SK-N-SH (cell line): Measurements from ENCODE around the gene LHFPL6. TPM values are rescaled to one million over a fixed set of nuclear protein-coding genes. Genes with fewer than 3 reads are reported as not detected.

Experiments
- CTCF ChIA-PET: fragments of 300-600, 350-600 bp; formaldehyde crosslinking; extraction: SDS; loops from one replicate; lab custom pipeline; 2021; lab: Yijun Ruan, JAX
- POLR2A ChIA-PET: fragments of 350-600 bp; sonication (Branson Sonifier 250); formaldehyde crosslinking; extraction: SDS; loops from one replicate; lab custom pipeline; 2020; ENCODE audit warnings: antibody characterized with exemption, inconsistent platforms; lab: Yijun Ruan, JAX
- DNase-seq: peaks from one replicate; pipeline ENCODE4 v3.0.0; 2012
- H2AFZ ChIP-seq: fragments of 200-600 bp; sonication (generic); 2 replicates; pipeline ENCODE4 v1.8.1; 2016; ENCODE audit warnings: antibody characterized with exemption, mild to moderate bottlenecking, low read depth
- H3F3A ChIP-seq: fragments of 200-600 bp; sonication (generic); replicated peaks from 2 replicates; pipeline ENCODE3; 2016; ENCODE audit warnings: antibody characterized with exemption, mild to moderate bottlenecking; ENCODE audit not compliant: insufficient read depth
- H3K27ac ChIP-seq, 2 experiments: fragments of 200-500 bp in 1 of 2; fragments of 200-600 bp in 1 of 2; sonication (Bioruptor generic) in 1 of 2; sonication (generic), shearing (Covaris generic) in 1 of 2; 2 replicates each; pipeline versions ENCODE4 v1.5.1 to v1.6.1; 2014 to 2016; ENCODE audit warnings: low read depth in 2 of 2, inconsistent platforms in 1 of 2, low read length in 1 of 2, mild to moderate bottlenecking in 1 of 2, mixed read lengths in 1 of 2
- H3K27me3 ChIP-seq: fragments of 200-600 bp; sonication (generic), shearing (Covaris generic); 2 replicates; pipeline ENCODE4 v1.6.1; 2016; ENCODE audit warnings: mixed run types; ENCODE audit not compliant: insufficient read depth
- H3K36me3 ChIP-seq, 2 experiments: fragments of 200-500 bp in 1 of 2; fragments of 200-600 bp in 1 of 2; sonication (Bioruptor generic) in 1 of 2; sonication (generic) in 1 of 2; replicated peaks in 1 of 2; 2 replicates each; pipeline versions ENCODE3 to v1.5.1; 2014 to 2016; ENCODE audit warnings: low read length in 1 of 2, mild to moderate bottlenecking in 1 of 2; ENCODE audit not compliant: insufficient read depth in 2 of 2, control insufficient read depth in 1 of 2
- H3K4me1 ChIP-seq, 2 experiments: fragments of 200-500 bp in 1 of 2; fragments of 200-600 bp in 1 of 2; sonication (Bioruptor generic) in 1 of 2; sonication (generic), shearing (Covaris generic) in 1 of 2; 2 replicates each; pipeline versions ENCODE4 v1.5.1 to v1.6.1; 2014 to 2016; ENCODE audit warnings: low read depth in 1 of 2, low read length in 1 of 2, mixed run types in 1 of 2; ENCODE audit not compliant: insufficient read depth in 2 of 2, control insufficient read depth in 1 of 2
- H3K4me2 ChIP-seq: fragments of 200-600 bp; sonication (generic), shearing (Covaris generic); 2 replicates; pipeline ENCODE4 v1.6.1; 2017; ENCODE audit warnings: mixed run types
- H3K4me3 ChIP-seq, 2 experiments: fragments of 200-500 bp in 1 of 2; fragments of 200-600 bp in 1 of 2; sonication (Bioruptor generic) in 1 of 2; sonication (generic), shearing (Covaris generic) in 1 of 2; 2 replicates each; pipeline versions ENCODE4 v1.5.1 to v1.8.1; 2014 to 2016; ENCODE audit warnings: low read depth in 2 of 2, inconsistent platforms in 1 of 2, low read length in 1 of 2, mild to moderate bottlenecking in 1 of 2, mixed read lengths in 1 of 2, moderate library complexity in 1 of 2
- H3K79me2 ChIP-seq: fragments of 200-600 bp; sonication (generic); 2 replicates; pipeline ENCODE4 v1.8.1; 2017; ENCODE audit warnings: mild to moderate bottlenecking; ENCODE audit not compliant: insufficient read depth
- H3K9ac ChIP-seq: fragments of 200-600 bp; sonication (generic); 2 replicates; pipeline ENCODE4 v1.6.1; 2017; ENCODE audit warnings: mixed run types
- H3K9me2 ChIP-seq: fragments of 200-600 bp; sonication (generic); 2 replicates; pipeline ENCODE4 v1.6.1; 2017; ENCODE audit warnings: mixed run types
- H3K9me3 ChIP-seq: fragments of 200-600 bp; sonication (generic); 2 replicates; pipeline ENCODE4 v1.6.1; 2017; ENCODE audit warnings: mixed run types, mild to moderate bottlenecking, moderate library complexity
- H4K20me1 ChIP-seq: fragments of 200-600 bp; sonication (generic); 2 replicates; pipeline ENCODE4 v1.6.1; 2017; ENCODE audit warnings: mild to moderate bottlenecking, mixed run types; ENCODE audit not compliant: insufficient read depth
- ELF1 ChIP-seq: IDR thresholded peaks from 2 replicates; pipeline ENCODE4 v1.4.0; 2012
- FOSL2 ChIP-seq: IDR thresholded peaks from 2 replicates; pipeline ENCODE4 v1.4.0; 2012; ENCODE audit warnings: low read depth, mild to moderate bottlenecking, moderate library complexity, borderline replicate concordance
- FOXJ3 ChIP-seq: sonication (generic); formaldehyde crosslinking; IDR thresholded peaks from 2 replicates; pipeline ENCODE4 v1.5.1; 2020; ENCODE audit warnings: mild to moderate bottlenecking, missing genetic modification reagents
- FOXM1 ChIP-seq: IDR thresholded peaks from 2 replicates; pipeline ENCODE4 v1.4.0; 2012; ENCODE audit warnings: low read depth, mild to moderate bottlenecking
- JUND ChIP-seq: IDR thresholded peaks from 2 replicates; pipeline ENCODE4 v1.4.0; 2012
- MXI1 ChIP-seq: IDR thresholded peaks from 2 replicates; pipeline ENCODE4 v1.6.1; 2012; ENCODE audit warnings: mild to moderate bottlenecking, low read depth, low read length, improper control_type of control experiment
- NRF1 ChIP-seq: IDR thresholded peaks from 2 replicates; pipeline ENCODE4 v1.6.1; 2012; ENCODE audit warnings: low read depth, mild to moderate bottlenecking, low read length
- TAF1 ChIP-seq: IDR thresholded peaks from 2 replicates; pipeline ENCODE4 v1.6.1; 2012; ENCODE audit warnings: low read depth, mild to moderate bottlenecking, low read length, moderate library complexity, borderline replicate concordance
- TCF12 ChIP-seq: IDR thresholded peaks from 2 replicates; pipeline ENCODE4 v1.4.0; 2012
- WGBS: methylation state at CpG from one replicate; pipeline ENCODE4 v1.1.6; 2017; ENCODE audit warnings: low lambda C conversion rate; 5-methylcytosine and 5-hydroxymethylcytosine counted together
- polyA plus RNA-seq, 3 experiments: library from polyadenylated mRNA; depleted of rRNA; stranded (reverse); fragments of >200 nt; gene quantifications; 2 replicates each; pipeline ENCODE4 v1.2.3, GENCODE V29; 2012
- TF ChIP-seq, protein P1 (sequence below): IDR thresholded peaks from 2 replicates; pipeline ENCODE4 v1.4.0; 2012; ENCODE audit warnings: low read depth, borderline replicate concordance
- TF ChIP-seq, protein P2 (sequence below): IDR thresholded peaks from 2 replicates; pipeline ENCODE4 v1.4.0; 2012; ENCODE audit warnings: low read depth, borderline replicate concordance
- TF ChIP-seq, protein P3 (sequence below): IDR thresholded peaks from 2 replicates; pipeline ENCODE4 v1.4.0; 2012; ENCODE audit warnings: low read depth

Gene LHFPL6
- polyA plus RNA-seq, 1 of the 3 experiments (the other 2 are of a cell fraction), result 22.2 TPM

DNA sequence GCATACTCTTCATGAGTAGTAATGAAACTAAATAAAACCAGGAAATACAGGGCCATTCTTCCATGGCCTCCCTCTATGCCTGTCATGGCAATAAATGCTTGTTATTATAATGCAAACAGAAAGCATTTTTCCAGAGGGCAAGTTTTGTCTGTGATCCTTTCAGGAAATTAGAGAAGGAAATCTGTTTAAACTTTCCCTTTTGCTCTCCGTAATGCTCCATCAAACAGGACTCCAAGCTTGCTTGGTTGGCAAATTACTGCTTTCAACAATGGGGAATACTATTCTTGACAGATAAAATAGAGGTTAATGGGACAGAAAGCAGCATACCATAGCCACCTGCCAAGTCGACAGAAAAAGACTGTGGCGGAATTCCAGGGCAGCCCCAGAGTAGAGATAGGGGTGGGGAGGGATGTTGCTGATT, 252.5 kb downstream of the LHFPL6 start:
- H2AFZ ChIP-seq, result no peak overlapping the region
- ChIA-PET CTCF (no interaction called here), POLR2A (no interaction called here)
- no peak overlapping the region for H3K27ac ChIP-seq
- H3K27me3 ChIP-seq, result no peaks in the 10 kb centered on the region
- H4K20me1 ChIP-seq, result no peaks in the 10 kb centered on the region
- 0 out of 2 replicates have a peak overlapping the region, but pooled peaks have one; percentile 1 for H3K4me2 ChIP-seq
- no peak for DNase-seq
- no peaks in the 10 kb centered on the region for H3F3A ChIP-seq
- H3K79me2 ChIP-seq, result no peaks in the 10 kb centered on the region
- no peaks in the 10 kb centered on the region for H3K9me2 ChIP-seq
- H3K4me3 ChIP-seq, result no peak overlapping the region
- H3K9me3 ChIP-seq, result no peaks in the 10 kb centered on the region
- H3K9ac ChIP-seq, result no peak overlapping the region
- 67% methylated on average over 3 of the region's 3 CpGs for WGBS
- peaks cover 2 to 6% of the 10 kb centered on the region in 2 experiments; a peak in 2 of 4 replicates for H3K4me1 ChIP-seq
- H3K36me3 ChIP-seq, result no peaks in the 10 kb centered on the region
- TF ChIP-seq, protein P1, sequence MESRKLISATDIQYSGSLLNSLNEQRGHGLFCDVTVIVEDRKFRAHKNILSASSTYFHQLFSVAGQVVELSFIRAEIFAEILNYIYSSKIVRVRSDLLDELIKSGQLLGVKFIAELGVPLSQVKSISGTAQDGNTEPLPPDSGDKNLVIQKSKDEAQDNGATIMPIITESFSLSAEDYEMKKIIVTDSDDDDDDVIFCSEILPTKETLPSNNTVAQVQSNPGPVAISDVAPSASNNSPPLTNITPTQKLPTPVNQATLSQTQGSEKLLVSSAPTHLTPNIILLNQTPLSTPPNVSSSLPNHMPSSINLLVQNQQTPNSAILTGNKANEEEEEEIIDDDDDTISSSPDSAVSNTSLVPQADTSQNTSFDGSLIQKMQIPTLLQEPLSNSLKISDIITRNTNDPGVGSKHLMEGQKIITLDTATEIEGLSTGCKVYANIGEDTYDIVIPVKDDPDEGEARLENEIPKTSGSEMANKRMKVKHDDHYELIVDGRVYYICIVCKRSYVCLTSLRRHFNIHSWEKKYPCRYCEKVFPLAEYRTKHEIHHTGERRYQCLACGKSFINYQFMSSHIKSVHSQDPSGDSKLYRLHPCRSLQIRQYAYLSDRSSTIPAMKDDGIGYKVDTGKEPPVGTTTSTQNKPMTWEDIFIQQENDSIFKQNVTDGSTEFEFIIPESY, result no peak
- TF ChIP-seq, all 33 proteins: peak for 0

DNA sequence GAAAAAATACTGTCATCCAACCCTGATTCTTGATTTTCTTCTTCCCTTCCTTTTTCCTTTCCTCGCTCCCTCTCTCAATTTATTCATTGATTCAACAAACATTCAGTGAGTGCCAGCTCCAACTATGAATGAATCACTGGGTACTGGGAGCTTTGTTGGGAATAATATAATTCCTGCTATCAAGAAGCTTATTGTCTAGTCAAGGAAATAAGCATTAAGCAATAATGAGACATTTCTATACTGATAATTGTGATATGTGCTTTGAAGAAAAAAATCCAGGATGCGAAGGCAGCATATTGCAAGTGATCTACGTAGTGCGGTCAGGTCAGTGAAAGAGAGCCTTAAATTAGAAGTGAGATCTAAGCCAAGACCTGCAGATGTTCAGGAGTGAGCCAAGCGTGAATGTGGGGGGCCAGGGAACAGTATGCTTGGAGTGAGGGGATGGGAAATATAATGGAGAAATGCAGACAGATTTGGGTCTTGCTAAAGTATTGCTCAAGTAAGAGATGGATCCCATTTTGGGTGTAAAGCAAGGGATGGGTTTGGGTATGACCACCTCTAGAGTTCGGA, 253.5 kb downstream of the LHFPL6 start:
- 79% methylated on average over 6 of the region's 6 CpGs for WGBS
- H3K9me2 ChIP-seq, result no peaks in the 10 kb centered on the region

More for the DNA sequence above, 253.5 kb downstream of the LHFPL6 start:
- Histone ChIP-seq H3K4me2 (no peak overlapping the region), H2AFZ (no peak overlapping the region), H3K27me3 (no peaks in the 10 kb centered on the region), H3K9ac (no peak overlapping the region), H3K36me3 (no peaks in the 10 kb centered on the region), H3K27ac (no peak overlapping the region), H3K79me2 (no peaks in the 10 kb centered on the region), H4K20me1 (no peaks in the 10 kb centered on the region), H3K9me3 (no peaks in the 10 kb centered on the region), H3K4me3 (no peak overlapping the region), H3K4me1 (peaks cover 2 to 6% of the 10 kb centered on the region in 2 experiments; a peak in 2 of 4 replicates), H3F3A (no peaks in the 10 kb centered on the region)
- no peak for DNase-seq
- TF ChIP-seq FOXM1, result no peak
- no peak for TF ChIP-seq FOSL2
- TF ChIP-seq, protein P1, result no peak
- TF ChIP-seq JUND, result no peak
- no peak for TF ChIP-seq ELF1
- no peak for TF ChIP-seq TAF1
- no peak for TF ChIP-seq TCF12
- TF ChIP-seq, protein P2, sequence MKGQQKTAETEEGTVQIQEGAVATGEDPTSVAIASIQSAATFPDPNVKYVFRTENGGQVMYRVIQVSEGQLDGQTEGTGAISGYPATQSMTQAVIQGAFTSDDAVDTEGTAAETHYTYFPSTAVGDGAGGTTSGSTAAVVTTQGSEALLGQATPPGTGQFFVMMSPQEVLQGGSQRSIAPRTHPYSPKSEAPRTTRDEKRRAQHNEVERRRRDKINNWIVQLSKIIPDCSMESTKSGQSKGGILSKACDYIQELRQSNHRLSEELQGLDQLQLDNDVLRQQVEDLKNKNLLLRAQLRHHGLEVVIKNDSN, result no peak
- TF ChIP-seq FOXJ3 (CRISPR knock-in tag), result no peak
- TF ChIP-seq NRF1, result no peak
- TF ChIP-seq, protein P3, sequence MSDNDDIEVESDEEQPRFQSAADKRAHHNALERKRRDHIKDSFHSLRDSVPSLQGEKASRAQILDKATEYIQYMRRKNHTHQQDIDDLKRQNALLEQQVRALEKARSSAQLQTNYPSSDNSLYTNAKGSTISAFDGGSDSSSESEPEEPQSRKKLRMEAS, result no peak
- no peak for TF ChIP-seq MXI1
- TF ChIP-seq, all 33 proteins: peak for 0
- POLR2A ChIA-PET, result no interaction called here
- CTCF ChIA-PET, result interaction anchor here (1.4 kb wide), 1 partner anchor 263 kb away, joined by 3 read pairs; no protein-coding TSS in a partner anchor
